T1000 (cell line): ENCODE data around the gene GALNT11.
"Not testable (repeated sequence)": the region's sequence is repeated elsewhere in the genome, so short reads cannot be mapped to it uniquely, and the experiment has no call there.

ENCODE experiments used
- DNase-seq: peaks from one replicate; lab custom pipeline; 2025; ENCODE audit warnings: mixed read lengths; lab: John Stamatoyannopoulos, UW

The GALNT11 gene

GRCh38 chr7:152027491-152028365 lies 2.3 kb downstream of the GALNT11 start:
- DNase-seq = not testable (repeated sequence)

GRCh38 chr7:152030059-152030458 lies 4.6 kb downstream of the GALNT11 start:
- not testable (repeated sequence) for DNase-seq

- not testable (repeated sequence) for DNase-seq
Measured at GRCh38 chr7:152030639-152031038, 5.2 kb downstream of the GALNT11 start.

GRCh38 chr7:152035817-152036216 lies 10.3 kb downstream of the GALNT11 start:
- DNase-seq = no peak

- DNase-seq = not testable (repeated sequence)
Measured at GRCh38 chr7:152038410-152038809, 12.9 kb downstream of the GALNT11 start.

GRCh38 chr7:152043086-152043485 lies 17.6 kb downstream of the GALNT11 start:
- DNase-seq = not testable (repeated sequence)

GRCh38 chr7:152044909-152045308 lies 19.4 kb downstream of the GALNT11 start:
- DNase-seq = not testable (repeated sequence)

GRCh38 chr7:152046531-152046930 lies 21.1 kb downstream of the GALNT11 start:
- DNase-seq = no peak

- no peak for DNase-seq
Measured at GRCh38 chr7:152048051-152048450, 22.6 kb downstream of the GALNT11 start.

- DNase-seq = no peak
Measured at GRCh38 chr7:152050547-152050971, 25.1 kb downstream of the GALNT11 start.

GRCh38 chr7:152051968-152052367 lies 26.5 kb downstream of the GALNT11 start:
- DNase-seq = no peak

- no peak for DNase-seq
Measured at GRCh38 chr7:152052771-152053170, 27.3 kb downstream of the GALNT11 start.

- DNase-seq = no peak
Measured at GRCh38 chr7:152054367-152055230, 29.1 kb downstream of the GALNT11 start.

GRCh38 chr7:152056621-152057274 lies 31.3 kb downstream of the GALNT11 start:
- DNase-seq = no peak

- DNase-seq = no peak
Measured at GRCh38 chr7:152059311-152059710, 33.8 kb downstream of the GALNT11 start.

- not testable (repeated sequence) for DNase-seq
Measured at GRCh38 chr7:152061086-152061485, 35.6 kb downstream of the GALNT11 start.

- not testable (repeated sequence) for DNase-seq
Measured at GRCh38 chr7:152063192-152063591, 37.7 kb downstream of the GALNT11 start.

- not testable (repeated sequence) for DNase-seq
Measured at GRCh38 chr7:152063821-152064220, 38.3 kb downstream of the GALNT11 start.

- not testable (repeated sequence) for DNase-seq
Measured at GRCh38 chr7:152065800-152066344, 40.4 kb downstream of the GALNT11 start.

GRCh38 chr7:152072421-152072820 lies 46.9 kb downstream of the GALNT11 start:
- DNase-seq = no peak

GRCh38 chr7:152073352-152073751 lies 47.9 kb downstream of the GALNT11 start:
- no peak for DNase-seq

GRCh38 chr7:152074673-152075072 lies 49.2 kb downstream of the GALNT11 start:
- no peak for DNase-seq
